ENCODE data around the gene NCF1. TPM values are rescaled to one million over a fixed set of nuclear protein-coding genes. Genes with fewer than 3 reads are reported as not detected.
"Not testable (repeated sequence)": the region's sequence is repeated elsewhere in the genome, so short reads cannot be mapped to it uniquely, and the experiment has no call there.

The NCF1 gene
- polyA plus RNA-seq, 2 of the 4 experiments (the other 2 are of a cell fraction) = 0.04 TPM; not detected in 1

DNA sequence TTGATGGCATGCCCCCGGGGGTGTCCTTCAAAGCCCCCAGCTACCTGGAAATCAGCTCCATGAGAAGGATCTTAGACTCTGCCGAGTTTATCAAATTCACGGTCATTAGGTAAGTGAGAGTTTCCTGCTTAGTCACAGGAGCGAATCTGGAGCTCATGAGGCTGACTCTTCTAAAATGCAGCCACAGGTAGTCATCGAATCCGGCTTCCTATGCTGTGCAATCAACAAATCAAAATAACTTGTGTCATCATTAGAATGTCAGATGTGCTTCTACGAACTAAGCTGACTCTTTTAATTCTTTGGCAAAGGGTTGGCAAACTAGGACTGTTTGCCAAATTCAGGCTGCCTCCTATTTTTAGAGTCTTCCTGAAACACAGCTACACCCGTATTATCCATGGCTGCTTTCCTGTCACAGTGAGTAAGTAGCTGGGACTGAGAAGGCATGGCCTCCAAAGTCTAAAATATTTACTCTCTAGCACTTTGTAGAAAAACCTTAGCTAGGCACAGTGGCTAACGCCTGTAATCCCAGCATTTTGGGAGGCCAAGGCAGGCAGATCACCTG, 19.8 kb upstream of the NCF1 start:
- CTCF ChIA-PET; H3K4me3 ChIP-seq; DNase-seq (ENCODE audit: low read depth in 1 of 2, low spot score in 1 of 2); POLR2A ChIA-PET; ATAC-seq; H3K27ac ChIP-seq; H3K9me3 ChIP-seq; H3K4me2 ChIP-seq; FAIRE-seq; H3K4me1 ChIP-seq: not testable (repeated sequence)
- 70% methylated on average over 2 of the region's 9 CpGs for WGBS (ENCODE audit: missing lambda C conversion rate)

DNA sequence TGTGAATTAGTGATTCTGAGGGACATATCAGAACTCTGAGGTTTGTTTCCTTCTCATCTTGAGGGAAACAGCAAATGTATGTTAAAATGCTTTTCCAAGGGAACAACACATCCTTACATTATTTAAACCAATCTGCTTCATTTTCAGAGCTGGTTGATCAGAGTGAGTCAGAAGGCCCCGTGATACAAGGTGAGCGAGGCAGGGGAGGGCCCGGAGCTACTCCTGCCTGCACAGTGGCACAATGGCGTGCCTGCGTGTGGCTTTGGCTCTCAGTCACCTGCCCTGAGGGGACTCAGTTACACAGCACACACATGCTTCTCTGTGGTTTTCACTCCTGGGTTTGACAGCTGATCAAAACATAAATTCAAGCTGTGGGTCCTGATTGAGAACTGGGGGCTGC, 17.1 kb upstream of the NCF1 start:
- H3K4me1 ChIP-seq; POLR2A ChIA-PET; H3K27ac ChIP-seq; H3K9me3 ChIP-seq; H3K4me3 ChIP-seq; DNase-seq (ENCODE audit: low read depth in 1 of 2, low spot score in 1 of 2); CTCF ChIA-PET; FAIRE-seq; H3K4me2 ChIP-seq: not testable (repeated sequence)
- 0 out of 6 replicates have a peak, but pooled peaks of 1 of the 2 experiments have one; percentile 15 for ATAC-seq
- WGBS (ENCODE audit: missing lambda C conversion rate) = 79% methylated on average over 5 of the region's 5 CpGs

DNA sequence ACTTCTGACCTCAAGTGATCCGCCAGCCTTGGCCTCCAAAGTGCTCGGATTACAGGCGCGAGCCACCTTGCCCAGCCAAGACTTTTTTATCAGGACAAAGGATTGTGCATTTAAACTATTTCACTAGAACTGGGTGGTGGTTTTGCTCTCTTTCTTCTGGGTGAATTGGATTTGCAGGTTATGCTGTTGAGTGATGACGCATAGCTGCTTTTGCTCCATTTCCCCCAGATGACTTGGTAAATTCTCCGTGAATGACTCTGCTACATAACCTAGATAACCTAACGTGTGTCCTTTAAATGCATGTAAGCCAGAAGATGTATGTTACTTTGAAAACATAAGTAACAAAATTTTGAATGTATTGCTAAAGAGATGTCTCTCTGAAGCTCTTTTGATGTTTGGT, 15.5 kb upstream of the NCF1 start:
- ATAC-seq; H3K4me3 ChIP-seq; CTCF ChIA-PET; FAIRE-seq; H3K27ac ChIP-seq; DNase-seq (ENCODE audit: low read depth in 1 of 2, low spot score in 1 of 2); H3K9me3 ChIP-seq; POLR2A ChIA-PET; H3K4me1 ChIP-seq; H3K4me2 ChIP-seq: not testable (repeated sequence)
- WGBS (ENCODE audit: missing lambda C conversion rate) = no CpG with 5 or more reads among the region's 7 CpGs

DNA sequence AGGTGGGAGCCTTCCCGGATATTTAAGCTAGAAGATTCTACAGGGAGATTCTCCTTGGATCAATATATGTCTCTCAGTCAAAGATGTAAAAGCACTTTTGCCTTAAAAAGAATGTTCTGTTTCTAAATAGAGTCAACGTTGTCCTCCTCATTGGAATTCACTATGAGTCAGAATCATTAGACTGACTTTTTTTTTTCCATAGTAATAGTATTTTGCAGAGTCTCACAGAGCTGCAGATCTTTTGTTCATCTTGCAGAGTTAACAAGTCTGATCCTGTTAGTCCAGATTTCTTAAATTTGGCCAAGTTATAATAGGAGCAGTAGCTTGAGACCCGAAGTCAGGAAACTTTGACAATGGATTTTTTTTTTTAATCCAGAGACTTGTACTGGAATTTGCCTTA, 14.8 kb upstream of the NCF1 start:
- not testable (repeated sequence) for ATAC-seq
- no CpG with 5 or more reads among the region's 3 CpGs for WGBS (ENCODE audit: missing lambda C conversion rate)

DNA sequence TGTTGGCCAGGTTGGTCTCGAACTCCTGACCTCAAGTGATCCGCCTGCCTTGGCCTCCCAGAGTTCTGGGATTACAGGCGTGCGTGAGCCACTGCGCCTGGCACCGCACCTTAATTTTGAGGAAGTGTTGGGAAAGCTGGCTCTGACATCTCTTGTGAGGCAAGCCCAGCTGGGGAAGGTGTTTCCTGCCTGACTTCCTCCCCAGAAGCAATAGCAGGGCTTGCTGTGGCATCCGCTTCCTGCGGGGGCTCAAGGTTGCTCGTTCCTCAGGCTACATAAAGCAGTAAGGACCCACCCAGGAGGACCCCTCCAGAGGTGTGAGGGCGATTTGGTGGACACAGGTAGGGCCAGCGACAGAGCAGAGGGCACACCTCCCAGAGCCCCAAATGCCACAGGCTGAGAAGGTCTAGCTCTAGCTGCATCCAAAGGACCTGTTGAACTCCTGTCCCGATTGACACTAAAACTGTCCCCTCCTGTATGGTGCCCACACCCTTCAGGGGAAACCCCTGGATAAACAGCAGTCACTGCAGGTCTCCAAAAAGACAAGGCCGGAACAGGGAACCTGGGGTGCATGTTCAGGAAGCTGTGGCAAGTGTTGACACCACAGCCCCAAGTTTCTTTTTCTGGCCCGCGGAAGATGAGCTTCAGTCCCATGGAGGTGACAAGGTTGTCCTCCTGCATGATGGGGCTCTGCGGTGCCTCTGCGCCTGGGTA, 8.4 kb upstream of the NCF1 start:
- H3K27ac ChIP-seq; H3K4me1 ChIP-seq; CTCF ChIA-PET; H3K9me3 ChIP-seq; H3K4me3 ChIP-seq; POLR2A ChIA-PET; FAIRE-seq; DNase-seq (ENCODE audit: low read depth in 1 of 2, low spot score in 1 of 2); H3K4me2 ChIP-seq: not testable (repeated sequence)
- ATAC-seq = peak; percentile 6 to 17; a peak in 4 of 6 replicates
- WGBS (ENCODE audit: missing lambda C conversion rate) = no CpG with 5 or more reads among the region's 17 CpGs

More for the DNA sequence above, 14.8 kb upstream of the NCF1 start:
- DNase-seq (ENCODE audit: low read depth in 1 of 2, low spot score in 1 of 2); CTCF ChIA-PET; POLR2A ChIA-PET; FAIRE-seq; H3K4me3 ChIP-seq; H3K4me2 ChIP-seq; H3K9me3 ChIP-seq; H3K4me1 ChIP-seq; H3K27ac ChIP-seq: not testable (repeated sequence)

DNA sequence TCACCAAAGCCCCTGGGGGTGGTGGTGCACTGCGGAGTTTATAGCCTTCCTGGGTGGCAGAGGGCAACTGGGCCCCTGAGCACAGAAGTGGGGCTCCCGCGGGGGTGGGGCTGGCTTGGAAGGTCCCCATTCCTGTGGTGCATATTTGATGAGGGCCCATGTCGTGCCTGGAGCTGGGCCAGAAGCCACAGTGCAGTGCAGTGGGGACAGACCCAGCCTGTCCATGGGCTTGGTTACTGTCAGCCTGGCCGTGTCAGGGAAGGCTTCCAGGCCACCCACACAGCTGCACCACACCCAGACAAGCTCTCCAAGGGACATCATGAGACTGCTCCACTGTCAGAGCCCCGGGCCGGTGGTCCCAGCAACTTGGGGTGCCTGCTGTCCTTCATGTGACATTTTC, 7.3 kb upstream of the NCF1 start:
- H3K4me1 ChIP-seq; POLR2A ChIA-PET; H3K9me3 ChIP-seq; H3K4me2 ChIP-seq; H3K4me3 ChIP-seq; DNase-seq (ENCODE audit: low read depth in 1 of 2, low spot score in 1 of 2); CTCF ChIA-PET; FAIRE-seq; H3K27ac ChIP-seq: not testable (repeated sequence)
- 39% methylated on average over 3 of the region's 7 CpGs for WGBS (ENCODE audit: missing lambda C conversion rate)
- peak; percentile 40 to 60 for ATAC-seq

DNA sequence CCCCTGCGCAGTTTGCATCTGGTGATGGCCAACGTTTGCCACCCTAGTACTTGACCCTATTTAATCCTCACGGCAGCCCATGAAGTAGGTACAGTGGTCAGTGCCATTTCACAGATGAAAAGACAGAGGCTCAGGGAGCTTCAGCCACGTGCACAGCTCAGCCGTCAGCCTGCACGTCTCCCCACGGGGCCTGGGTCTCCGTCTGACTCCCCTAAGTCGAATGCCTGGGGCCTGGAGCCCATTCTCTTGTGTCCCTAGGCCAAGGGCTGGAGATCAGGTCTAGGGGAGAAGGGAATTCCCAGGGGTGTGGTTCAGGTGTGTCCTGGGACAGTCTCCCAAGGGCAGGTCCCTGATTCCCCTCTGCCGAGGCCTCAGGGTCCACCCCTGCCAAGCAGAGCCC, 6.8 kb upstream of the NCF1 start:
- H3K4me3 ChIP-seq, POLR2A ChIA-PET, H3K9me3 ChIP-seq, H3K4me1 ChIP-seq, H3K4me2 ChIP-seq, CTCF ChIA-PET, FAIRE-seq, H3K27ac ChIP-seq: not testable (repeated sequence)
- ATAC-seq (peak; percentile 32 to 33), DNase-seq (ENCODE audit: low read depth in 1 of 2, low spot score in 1 of 2) (peak in 1 of 2 experiments; percentile 0)
- WGBS (ENCODE audit: missing lambda C conversion rate) = 79% methylated on average over 8 of the region's 10 CpGs

DNA sequence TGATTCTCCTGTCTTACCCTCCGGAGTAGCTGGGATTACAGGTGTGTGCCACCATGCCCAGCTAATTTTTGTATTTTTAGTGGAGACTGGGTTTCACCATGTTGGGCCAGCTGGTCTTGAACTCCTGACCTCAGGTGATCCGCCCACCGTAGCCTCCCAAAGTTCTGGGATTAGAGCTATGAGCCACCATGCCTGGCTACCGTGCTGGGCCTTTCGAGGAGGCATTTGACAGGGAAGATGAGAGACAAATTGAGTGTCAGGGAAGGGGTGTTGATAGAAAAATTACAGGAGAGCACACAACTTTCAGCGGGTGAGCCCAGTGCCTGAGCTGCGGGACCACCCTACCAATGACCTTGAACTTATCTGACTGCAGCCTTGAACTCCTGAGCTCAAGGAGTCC, 3.7 kb upstream of the NCF1 start:
- H3K9me3 ChIP-seq; CTCF ChIA-PET; DNase-seq (ENCODE audit: low read depth in 1 of 2, low spot score in 1 of 2); H3K27ac ChIP-seq; ATAC-seq; H3K4me1 ChIP-seq; H3K4me2 ChIP-seq; POLR2A ChIA-PET; FAIRE-seq; H3K4me3 ChIP-seq: not testable (repeated sequence)
- 88% methylated on average over 4 of the region's 7 CpGs for WGBS (ENCODE audit: missing lambda C conversion rate)

DNA sequence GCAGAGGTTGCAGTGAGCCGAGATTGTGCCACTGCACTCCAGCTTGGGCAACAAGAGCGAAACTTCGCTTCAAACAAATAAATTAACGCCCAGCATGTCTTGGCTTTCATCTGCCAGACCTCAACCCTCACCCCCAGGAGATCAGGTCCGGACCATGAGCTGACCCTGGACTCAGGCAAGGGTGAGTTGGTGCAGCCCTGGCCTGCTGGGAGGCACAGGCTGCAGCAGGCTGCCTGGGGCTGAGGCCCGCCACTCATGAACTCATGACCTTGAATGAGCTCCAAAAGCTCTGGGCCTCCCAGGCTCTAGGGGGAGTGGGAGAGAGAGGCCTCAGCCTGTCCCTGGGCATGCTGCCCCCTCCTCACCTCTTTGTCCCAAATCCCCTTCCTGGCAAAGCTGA, 1.7 kb upstream of the NCF1 start:
- DNase-seq (ENCODE audit: low read depth in 1 of 2, low spot score in 1 of 2) (peak in 1 of 2 experiments; percentile 0), ATAC-seq (peak; percentile 12 to 25; a peak in 2 of 6 replicates)
- WGBS (ENCODE audit: missing lambda C conversion rate) = 88% methylated on average over 6 of the region's 6 CpGs
- FAIRE-seq, POLR2A ChIA-PET, H3K4me2 ChIP-seq, H3K9me3 ChIP-seq, H3K27ac ChIP-seq, H3K4me1 ChIP-seq, H3K4me3 ChIP-seq, CTCF ChIA-PET: not testable (repeated sequence)

DNA sequence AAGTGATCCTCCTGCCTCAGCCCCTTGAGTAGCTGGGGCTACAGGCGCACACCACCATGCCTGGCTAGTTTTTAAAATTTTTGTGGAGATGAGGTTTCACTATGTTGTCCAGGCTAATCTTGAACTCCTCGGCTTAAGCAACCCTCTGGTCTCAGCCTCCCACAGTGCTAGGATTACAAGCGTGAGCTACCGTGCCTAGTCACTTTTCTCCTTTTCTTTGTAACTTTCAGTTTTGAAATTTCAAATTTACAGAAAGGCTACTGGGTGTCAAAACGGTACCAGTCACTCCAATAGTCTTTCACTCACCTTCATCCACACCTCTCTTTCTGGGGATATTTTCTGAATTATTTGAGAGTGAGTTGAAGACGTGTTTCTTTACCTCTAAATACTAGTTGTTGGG, 1.3 kb downstream of the NCF1 start:
- H3K4me3 ChIP-seq; DNase-seq (ENCODE audit: low read depth in 1 of 2, low spot score in 1 of 2); H3K4me2 ChIP-seq; H3K27ac ChIP-seq; FAIRE-seq; ATAC-seq; CTCF ChIA-PET; POLR2A ChIA-PET; H3K9me3 ChIP-seq; H3K4me1 ChIP-seq: not testable (repeated sequence)
- WGBS (ENCODE audit: missing lambda C conversion rate) = no CpG with 5 or more reads among the region's 6 CpGs

DNA sequence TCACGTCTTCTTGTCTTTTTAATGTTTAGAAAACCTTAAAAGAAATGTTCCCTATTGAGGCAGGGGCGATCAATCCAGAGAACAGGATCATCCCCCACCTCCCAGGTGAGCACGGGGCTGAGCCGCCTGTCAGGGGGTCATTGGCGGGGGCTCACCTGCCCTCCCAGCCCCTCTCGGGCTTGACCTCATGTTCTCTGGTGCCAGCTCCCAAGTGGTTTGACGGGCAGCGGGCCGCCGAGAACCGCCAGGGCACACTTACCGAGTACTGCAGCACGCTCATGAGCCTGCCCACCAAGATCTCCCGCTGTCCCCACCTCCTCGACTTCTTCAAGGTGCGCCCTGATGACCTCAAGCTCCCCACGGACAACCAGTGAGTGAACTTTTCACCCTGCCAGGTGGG, 5.2 kb downstream of the NCF1 start:
- POLR2A ChIA-PET; H3K9me3 ChIP-seq; CTCF ChIA-PET; H3K4me1 ChIP-seq; ATAC-seq; H3K4me3 ChIP-seq; DNase-seq (ENCODE audit: low read depth in 1 of 2, low spot score in 1 of 2); FAIRE-seq; H3K4me2 ChIP-seq; H3K27ac ChIP-seq: not testable (repeated sequence)
- WGBS (ENCODE audit: missing lambda C conversion rate) = 94% methylated on average over 6 of the region's 17 CpGs

DNA sequence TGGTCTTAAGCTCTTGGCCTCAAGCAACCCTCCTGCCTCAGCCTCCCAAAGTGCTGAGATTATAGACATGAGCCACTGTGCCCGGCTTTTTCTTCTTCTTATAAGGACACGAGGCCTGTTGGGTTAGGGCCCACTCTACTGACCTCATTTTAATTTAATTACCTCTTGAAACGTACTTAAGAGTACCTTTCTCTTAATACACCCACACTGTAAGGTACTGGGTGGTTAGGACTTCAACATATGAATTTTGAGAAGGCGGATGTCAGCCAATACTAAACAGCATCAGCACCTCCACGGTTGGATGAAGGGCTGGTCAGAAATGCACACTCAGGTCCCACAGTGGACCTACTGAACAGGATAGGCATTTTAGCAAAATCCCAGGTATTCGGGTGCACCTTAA, 7.9 kb downstream of the NCF1 start:
- CTCF ChIA-PET; H3K4me2 ChIP-seq; H3K4me3 ChIP-seq; H3K27ac ChIP-seq; ATAC-seq; FAIRE-seq; H3K4me1 ChIP-seq; DNase-seq (ENCODE audit: low read depth in 1 of 2, low spot score in 1 of 2); H3K9me3 ChIP-seq; POLR2A ChIA-PET: not testable (repeated sequence)
- 71% methylated on average over 4 of the region's 6 CpGs for WGBS (ENCODE audit: missing lambda C conversion rate)

Measured in A549 (cell line).